ENCODE measurements around the gene HSPA9.
A peak's percentile ranks its signal among the peaks of the same experiment; 100 is the strongest.

HSPA9 gene

DNA sequence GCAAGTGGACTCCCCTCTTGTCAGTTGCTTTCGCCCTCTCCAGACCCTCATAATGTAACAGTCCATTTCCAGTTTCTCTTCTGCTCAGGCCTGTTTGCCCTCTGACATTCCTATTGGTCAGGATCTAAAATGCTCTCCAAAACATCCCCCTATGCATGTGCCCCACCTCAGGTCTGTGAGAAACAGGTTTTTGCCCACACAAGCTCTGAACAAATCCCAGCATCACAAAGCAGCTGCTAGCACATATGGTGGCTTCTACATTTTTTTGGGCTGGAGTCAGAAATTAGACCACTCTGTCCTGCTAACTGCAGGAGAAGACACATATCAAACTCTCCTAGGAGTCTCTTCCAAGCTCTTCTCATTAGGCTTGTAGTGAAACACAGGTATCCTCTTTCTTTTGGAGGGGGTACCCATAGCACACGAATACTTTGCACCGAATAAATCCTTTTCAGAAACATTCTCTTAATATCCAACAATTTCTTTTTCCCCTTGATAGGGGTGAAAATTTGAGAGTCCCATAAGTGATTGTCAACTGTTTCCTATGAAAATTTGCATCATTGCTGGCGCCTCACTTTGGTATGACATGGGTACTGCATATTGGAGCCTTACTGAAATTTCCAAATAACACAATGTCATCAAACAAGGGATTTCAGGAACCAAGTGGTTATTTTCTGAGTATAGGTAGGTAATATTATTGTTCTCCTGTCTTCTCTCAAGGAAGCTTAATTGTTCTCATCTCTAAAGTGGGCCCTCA lies 19.3 kb upstream of the HSPA9 start:
- no peak for DNase-seq

DNA sequence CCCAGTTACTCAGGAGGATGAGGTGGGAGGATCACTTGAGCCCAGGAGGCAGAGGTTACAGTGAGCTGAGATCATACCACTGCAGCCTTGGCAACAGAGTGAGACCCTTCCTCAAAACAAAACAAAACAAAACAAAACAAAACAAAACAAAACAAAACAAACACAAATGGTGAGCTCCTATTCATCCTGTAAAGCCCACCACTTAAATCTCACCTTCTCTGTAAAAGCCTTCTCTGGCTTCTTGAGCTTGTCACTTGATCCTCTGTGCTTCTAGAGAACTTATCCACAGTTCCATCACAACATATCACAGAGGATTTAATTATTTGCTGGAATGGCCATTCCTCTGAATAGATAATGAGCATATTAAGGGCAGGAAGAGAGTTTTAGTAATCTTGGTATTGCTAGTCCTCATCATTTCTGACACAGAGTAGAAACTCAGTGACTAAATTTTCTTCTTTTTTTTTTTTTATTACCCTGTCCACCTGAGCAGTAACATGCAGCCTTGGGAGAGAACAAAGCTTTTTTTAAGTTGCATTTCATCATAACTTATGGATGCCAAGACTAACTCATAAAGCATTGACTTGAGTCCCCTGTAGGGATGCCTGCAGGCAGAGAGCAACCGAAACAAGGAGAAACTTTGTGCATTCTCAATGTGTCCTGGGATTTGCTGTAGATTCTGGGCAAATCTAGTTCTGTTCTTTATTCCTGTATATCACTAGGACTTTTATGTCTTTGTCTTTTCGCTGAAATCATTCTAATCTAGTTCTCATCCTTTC lies 13.0 kb upstream of the HSPA9 start:
- DNase-seq = no peak

DNA sequence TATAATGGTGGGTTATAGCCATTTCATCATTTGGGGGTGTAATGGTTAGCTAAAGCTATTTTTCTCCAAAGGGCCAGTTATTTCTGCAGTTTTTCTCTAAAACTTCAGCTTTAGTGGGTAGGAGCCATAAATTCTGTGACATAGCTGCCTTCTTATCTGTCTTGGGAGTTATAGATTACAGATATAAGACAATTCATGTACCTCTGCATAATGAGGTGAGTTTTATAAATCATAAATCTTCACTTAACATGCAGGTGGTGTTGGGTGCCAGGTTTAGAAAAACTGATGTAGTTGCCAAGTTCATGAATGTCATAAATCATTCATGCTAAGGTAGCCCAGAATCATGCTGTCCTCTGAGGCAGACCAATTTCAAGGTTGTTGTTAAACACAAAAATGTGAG lies 10.0 kb upstream of the HSPA9 start:
- peak; percentile 56 for DNase-seq

DNA sequence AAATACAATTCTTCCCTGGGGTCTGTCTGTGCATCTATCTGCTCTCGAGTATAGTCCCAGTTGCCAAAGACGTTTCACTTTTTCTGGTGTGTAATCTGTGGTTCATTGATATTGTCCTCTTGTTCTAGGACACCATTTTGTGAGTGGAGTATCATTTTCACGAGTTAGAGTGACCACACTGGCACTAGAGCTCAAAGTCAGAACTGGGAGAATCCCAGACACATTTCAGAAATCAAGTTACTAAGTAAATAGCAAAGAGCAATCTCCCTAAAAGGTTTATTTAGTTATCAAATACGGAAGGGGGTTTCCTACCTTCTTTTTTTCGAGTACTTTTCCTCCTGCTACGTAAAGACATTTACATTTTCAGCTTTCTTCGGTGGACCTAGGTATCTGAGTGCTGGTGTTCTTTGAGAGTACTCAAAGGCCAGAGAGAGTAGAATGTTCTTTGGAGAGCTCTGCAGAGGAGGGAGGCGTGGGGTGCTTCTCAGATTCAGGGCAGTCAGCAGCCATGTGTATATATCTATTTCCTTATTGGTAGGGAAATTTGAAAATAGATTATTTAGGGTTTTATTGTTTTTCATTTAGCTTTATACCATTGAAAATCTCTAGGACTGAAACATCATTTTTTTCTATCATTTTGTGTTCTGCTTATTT lies 8.9 kb upstream of the HSPA9 start:
- no peak for DNase-seq

DNA sequence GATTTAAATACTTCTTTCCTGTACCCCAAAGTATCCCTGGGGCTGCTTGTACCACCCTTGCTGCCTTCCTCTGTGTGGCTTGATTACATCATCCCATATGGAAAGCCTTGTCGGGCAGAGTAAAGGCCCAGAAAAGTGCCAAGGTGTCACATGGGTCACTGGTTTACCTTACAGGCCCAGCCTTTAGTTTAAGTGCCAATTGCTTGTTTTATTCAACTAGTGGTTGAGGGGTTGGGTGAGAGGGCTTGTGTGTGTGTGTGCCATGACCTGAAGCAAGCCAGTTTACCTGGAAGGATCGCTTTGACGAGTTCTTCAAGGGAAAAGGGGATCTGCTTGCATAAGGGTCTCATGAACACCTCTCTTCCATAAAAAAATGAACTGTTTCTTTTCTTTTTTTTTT lies 7.8 kb upstream of the HSPA9 start:
- DNase-seq = peak; percentile 24

DNA sequence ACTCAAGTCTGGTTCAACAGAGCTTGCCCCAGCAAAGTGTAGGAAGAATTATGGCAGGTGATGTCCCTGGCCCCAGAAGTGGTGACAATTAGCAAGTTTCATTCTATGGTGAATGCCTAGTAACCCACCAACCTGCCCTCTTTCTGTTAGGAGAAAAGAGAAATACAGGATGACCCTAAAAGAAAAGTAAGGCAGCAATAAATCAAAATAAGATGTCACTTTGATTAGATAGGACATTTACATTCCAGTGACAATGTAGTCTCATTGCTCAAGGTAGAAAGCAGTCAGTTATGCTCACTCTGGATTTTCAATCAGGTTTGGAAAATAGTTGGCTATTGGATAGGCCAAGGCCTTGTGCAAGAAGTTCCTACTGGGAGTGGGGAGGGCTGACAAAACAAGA lies 5.6 kb upstream of the HSPA9 start:
- no peak for DNase-seq

DNA sequence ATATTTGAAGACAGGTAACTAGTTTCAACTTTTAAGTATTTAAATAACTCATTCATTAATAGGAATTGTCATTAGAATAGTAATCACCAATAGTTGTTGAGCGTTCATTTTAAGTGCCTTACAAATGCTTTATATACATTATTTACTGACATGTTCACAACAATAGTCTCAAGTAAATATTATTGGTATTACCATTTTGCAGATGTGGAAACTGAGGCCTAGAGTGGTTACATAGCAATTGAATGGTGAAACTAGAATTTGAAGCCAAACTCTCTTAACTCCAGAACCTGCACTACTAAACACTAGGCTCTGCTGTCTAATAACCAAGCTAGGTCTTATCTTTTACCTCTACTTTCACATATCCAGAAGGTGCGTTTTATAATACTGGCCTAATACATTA lies 4.8 kb upstream of the HSPA9 start:
- DNase-seq = no peak

DNA sequence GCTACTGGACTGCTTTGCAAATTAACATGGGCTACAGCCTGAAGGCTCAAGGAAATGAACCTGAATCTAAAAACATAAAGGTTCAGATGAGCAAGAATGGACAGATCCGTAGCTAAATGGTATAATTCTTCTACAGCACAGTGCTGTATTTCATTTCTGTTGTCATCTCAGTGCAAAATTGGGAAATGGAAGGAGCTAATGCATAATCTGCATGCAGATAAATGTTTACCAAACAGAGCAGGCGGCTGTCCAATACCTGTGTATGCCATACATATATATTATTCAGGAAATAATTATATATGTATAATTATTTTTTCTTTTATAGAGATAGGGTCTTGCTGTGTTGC lies 4.3 kb upstream of the HSPA9 start:
- DNase-seq = no peak

DNA sequence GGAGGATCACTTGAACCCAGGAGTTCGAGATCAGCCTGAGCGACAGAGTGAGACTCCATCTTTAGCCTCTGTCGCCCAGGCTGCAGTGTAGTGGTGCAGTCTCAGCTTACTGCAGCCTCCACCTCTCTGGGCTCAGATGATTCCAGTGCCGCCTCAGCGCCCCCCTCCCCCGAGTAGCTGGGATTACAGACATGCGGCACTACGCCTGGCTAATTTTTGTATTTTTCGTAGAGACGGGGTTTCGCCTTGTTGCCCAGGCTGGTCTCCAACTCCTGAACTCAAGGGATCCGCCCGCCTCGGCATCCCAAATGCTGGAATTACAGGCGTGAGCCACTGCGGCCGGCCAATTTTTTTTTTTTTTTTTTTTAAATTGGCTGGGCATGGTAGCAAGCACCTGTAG lies 2.3 kb upstream of the HSPA9 start:
- DNase-seq = no peak

DNA sequence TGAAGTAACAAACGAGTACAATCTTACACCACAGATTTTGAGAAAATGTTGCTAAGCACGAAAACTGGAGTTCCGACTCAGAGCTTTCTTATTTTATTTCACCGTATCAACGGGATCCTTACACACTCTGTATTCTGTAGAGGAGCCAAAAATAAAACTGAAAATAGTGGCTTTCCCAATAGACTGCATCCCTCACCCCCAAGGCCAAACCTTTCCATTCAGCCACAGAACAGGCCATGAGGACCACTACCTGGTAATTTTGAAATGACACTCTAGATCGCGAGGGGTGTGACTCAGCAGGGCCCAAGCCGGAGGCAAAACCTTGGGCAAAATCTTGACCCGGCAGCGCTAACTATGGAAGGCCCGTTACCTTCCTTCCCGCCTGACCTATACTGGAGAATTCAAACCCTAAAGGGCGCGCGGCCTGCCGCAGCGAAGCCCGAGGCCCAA lies 432 bp downstream of the HSPA9 start:
- DNase-seq = no peak

DNA sequence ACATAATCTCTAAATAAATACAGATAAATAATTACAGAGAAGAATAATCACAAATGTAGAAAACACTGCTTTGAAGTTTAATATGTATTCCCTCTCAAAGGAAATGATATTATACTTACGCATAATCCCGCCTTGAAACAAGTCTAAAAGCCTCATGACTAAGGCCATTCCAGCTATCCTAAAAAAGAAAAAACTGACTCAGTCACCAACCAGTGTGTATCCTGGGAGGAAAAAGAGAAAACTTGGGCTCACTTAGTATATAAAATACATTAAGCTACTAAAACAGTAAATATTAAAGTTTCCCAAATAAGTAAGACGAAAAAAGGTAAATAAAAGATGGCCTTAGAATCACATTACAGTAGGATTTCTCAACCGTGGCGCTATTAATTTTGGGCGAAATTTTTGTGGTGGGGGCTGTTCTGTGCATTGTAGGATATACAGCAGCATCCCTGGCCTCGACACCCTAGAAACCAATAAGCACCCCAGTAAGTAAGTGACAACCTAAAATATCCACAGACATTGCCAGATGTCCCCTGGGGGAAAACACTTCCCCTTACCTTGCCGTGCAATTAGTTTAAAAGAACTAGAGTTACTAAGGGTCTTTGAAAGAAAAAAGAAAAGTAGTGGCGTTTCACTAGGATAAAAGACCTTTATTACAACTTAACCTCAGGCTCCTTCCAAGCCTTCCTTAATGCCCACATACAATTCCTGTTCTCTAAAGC lies 1.1 kb downstream of the HSPA9 start:
- no peak for DNase-seq

DNA sequence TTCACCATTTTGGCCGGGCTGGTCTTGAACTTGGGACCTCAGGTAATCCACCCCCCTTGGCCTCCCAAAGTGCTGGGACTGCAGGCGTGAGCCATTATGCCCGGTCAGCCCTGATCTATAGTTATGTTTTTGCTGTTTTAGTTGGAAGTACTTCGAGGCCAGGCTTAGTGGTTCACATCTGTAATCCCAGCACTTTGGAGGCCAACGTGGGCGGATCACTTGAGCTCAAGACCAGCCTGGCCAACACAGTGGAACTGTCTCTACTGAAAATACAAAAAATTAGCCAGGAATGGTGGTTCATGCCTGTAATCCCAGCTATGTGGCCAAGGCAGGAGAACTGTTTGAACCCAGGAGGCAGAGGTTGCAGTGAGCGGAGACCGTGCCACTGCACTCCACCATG lies 2.0 kb downstream of the HSPA9 start:
- no peak for DNase-seq

DNA sequence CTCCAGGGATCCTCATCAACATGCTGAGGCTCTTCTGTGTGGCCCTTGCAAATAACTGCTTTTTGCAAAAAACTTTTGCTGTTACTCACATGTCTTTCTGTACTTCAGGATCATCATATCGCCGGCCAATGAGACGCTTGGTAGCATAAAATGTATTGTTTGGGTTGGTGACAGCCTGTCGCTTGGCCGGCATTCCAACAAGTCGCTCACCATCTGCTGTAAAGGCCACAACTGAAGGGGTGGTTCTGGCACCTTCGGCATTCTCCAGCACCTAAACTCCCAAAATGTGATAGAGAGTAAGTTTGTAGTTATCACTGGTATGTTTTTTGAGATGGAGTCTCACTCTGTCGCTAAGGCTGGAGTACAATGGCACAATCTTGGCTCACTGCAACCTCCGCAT lies 4.3 kb downstream of the HSPA9 start:
- DNase-seq = no peak

DNA sequence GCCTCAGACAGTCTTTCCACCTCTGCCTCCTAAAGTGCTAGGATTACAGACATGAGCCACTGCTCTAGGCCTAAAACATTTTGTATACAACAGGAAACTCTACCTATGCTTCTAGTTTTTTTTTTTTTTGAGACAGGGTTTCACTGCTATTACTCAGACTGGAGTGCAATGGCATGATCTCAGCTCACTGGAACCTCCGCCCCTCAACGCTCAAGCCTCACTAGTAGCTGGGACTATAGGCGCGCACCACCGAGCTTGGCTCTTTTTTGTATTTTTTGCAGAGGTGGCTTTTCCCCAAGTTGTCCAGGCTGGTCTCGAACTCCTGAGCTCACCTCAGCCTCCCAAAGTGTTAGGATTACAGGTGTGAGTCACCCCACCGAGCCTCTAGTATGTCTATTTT lies 5.4 kb downstream of the HSPA9 start:
- no peak for DNase-seq

DNA sequence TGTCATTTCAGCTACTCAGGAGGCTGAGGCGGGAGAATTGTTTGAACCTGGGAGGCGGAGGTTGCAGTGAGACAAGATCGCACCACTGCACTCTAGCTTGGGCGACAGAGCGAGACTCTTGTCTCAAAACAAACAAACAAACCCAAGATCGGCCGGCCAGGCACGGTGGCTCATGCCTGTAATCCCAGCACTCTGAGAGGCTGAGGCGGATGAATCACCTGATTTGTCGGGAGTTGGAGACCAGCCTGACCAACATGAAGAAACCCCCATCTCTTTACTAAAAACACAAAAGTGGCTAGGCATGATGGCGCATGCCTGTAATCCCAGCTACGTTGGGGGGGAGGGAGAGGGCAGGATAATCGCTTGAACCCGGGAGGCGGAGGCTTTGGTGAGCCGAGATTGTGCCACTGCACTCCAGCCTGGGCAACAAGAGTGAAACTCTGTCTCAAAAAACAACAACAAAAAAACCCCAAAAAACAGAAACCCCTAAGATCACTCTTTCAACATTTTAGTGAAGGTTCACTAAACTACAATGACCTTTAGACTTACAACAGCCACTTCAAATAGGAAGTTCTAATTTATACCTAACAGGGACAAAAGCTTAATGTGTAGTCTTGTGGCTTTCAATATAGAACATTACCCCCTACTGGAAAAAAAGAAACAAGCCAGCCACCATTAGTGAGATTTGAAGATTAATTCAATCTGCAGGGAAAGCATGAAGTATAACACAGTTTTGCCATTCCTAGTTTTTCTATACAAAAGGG lies 7.0 kb downstream of the HSPA9 start:
- DNase-seq = no peak

DNA sequence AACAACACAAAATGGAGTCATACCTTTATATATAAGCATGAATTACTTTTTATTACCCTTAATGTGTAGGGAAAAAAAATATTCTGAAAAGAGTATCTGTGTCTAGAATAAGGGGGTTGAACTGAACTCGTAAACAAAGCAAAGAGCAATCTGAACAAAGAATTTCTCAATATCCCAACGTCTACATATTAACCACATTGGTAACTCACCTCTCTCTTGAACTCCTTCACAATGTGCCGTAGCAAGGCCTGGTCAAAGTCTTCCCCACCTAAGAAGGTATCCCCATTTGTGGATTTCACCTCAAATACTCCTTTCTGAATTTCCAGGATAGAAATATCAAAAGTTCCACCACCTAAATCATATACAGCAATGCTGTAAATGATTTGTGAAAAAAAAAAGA lies 8.4 kb downstream of the HSPA9 start:
- no peak for DNase-seq

DNA sequence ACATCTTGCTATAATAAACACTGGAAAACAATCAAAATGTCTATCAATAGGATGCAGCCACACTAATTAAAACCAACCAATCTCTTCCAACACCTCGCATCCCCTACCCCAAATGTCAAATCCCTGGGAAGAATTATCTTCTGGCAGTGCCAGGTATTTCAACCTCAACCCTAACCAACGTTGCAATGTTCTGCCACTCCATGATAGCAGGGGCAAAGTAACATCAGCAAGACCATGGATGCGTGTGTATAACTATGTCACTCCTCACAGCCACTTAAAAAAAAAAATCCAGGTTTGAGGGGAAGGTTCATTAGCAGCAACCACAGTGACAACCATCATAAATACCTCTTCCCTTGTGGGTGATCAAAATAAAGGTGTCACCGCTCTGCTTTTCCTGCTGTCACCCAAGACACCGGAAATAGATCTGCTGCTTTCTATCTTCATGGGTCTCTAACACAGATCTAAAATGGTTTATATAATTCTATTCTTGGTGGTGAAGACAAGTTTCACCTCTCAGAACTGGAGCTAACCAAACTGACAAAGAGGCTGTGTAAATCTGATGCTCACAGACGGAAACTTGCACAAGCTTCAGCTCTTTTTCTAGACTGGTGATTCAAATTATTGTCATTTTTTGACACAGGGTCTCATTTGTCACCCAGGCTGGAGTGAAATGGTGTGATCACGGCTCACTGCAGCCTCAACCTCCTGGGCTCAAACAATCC lies 9.9 kb downstream of the HSPA9 start:
- no peak for DNase-seq

DNA sequence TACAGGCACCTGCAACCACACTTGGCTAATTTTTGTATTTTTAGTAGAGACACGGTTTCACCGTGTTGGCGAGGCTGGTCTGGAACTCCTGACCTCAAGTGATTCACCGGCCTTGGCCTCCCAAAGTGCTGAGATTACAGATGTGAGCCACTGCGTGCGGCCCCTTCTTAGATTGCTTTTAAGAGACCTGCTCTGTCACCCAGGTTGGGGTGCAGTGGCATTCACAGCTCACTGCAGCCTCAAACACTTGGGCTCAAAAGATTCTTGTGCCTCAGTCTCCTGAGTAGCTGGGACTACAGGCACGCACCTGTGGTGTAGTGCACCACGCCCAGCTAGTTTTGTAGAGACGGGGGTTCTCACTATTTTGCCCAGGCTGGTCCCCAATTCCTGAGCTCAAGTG lies 11.0 kb downstream of the HSPA9 start:
- DNase-seq = no peak

DNA sequence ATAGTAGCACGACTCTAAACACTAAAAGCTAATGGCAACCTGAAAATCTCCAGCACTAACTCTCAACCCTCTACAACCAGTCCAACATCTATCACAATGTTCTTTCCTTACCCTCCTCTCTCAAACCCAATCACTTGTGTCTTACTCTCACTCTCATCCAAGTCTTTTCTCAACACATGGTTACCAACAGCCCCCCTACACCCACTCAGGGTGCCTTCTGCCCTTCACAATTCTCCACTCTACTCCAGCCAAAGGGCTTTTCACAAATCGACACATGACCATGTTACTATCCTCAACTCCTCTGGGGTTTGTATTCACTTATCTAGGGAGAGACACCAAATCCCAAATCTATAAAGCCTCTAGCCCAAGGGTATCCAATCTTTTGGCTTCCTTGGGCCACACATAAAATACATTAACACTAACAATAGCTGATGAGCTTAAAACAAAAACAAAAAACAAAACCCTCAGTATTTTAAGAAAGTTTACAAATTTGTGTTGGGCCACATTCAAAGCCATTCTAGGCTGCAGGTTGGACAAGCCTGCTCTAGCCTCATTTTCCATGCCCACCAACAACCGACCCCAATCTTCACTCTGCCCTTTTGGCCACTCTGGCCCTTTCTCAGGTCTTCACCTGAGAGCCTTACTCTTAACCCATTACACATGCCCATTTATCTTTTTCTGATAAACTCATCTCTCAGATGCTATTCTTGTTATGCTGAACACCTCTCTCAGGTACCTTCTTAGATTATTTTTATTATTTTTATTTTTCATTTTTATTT lies 11.7 kb downstream of the HSPA9 start:
- no peak for DNase-seq

DNA sequence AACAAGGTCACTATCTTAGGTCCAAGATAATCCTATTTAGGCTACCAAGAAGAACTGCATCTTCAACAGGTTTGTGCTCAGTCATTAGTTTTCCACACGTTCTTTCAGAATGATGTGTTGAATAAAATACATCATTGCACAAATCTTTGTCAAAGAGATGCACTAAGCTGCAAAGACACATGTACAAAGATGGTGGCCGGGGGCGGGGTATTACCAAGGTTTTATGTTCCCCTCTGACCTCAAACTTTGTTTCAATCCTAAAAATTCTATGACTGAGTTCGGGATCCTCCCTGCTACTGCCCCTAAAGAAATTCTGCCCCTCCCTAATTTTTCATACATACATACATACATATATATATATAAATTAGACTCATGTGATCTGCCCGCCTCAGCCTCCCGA lies 14.2 kb downstream of the HSPA9 start:
- no peak for DNase-seq

DNA sequence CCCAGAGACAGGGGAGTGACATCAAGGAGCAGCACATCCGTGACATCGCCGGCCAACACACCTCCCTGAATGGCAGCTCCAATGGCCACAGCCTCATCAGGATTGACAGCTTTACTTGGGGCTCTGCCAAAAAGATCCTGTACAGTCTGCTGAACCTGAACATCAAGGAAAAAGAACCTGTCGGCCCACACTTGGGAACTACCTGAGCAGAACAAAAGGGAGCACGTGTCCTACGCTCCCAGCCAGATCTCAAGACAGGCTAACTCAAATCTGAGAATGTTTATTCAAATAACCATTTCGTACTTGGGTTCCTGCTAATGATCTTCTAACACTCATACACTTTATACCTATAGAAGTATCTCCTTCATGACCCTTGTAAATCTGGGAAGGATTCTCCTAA lies 15.3 kb downstream of the HSPA9 start:
- DNase-seq = no peak
